ENCODE data around the gene FAT4. TPM values are rescaled to one million over a fixed set of nuclear protein-coding genes. Genes with fewer than 3 reads are reported as not detected.

The FAT4 gene
- total RNA-seq, 1 donor from 2014 or later, result 30.7 TPM

DNA sequence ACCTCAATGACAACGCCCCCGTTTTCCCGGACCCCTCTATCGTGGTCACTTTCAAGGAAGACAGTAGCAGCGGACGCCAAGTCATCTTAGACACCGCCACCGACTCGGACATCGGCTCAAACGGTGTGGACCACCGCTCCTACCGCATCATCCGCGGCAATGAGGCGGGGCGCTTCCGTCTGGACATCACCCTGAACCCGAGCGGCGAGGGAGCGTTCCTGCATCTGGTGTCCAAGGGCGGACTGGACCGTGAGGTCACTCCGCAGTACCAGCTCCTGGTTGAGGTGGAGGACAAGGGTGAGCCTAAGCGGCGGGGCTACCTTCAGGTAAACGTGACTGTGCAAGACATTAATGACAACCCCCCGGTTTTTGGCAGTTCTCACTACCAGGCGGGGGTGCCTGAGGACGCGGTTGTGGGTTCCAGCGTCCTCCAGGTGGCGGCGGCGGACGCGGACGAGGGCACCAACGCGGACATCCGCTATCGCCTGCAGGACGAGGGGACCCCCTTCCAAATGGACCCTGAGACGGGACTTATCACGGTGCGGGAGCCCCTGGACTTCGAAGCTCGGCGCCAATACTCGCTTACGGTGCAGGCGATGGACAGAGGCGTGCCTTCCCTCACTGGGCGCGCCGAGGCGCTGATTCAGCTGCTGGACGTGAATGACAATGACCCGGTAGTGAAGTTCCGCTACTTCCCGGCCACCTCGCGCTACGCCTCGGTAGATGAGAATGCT lies 2.2 kb downstream of the FAT4 start:
- no peak for DNase-seq (ENCODE audit: extremely low read depth, low read depth, low spot score)

DNA sequence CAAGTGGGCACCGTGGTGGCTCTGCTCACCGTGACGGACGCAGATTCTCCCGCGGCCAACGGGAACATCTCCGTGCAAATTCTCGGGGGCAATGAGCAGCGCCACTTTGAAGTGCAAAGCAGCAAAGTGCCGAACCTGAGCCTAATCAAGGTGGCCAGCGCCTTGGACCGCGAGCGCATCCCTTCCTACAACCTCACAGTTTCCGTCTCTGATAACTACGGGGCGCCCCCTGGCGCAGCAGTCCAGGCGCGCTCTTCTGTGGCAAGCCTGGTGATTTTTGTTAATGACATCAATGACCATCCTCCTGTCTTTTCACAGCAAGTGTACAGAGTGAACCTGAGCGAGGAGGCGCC lies 2.7 kb downstream of the FAT4 start:
- no peak for DNase-seq (ENCODE audit: extremely low read depth, low read depth, low spot score)

DNA sequence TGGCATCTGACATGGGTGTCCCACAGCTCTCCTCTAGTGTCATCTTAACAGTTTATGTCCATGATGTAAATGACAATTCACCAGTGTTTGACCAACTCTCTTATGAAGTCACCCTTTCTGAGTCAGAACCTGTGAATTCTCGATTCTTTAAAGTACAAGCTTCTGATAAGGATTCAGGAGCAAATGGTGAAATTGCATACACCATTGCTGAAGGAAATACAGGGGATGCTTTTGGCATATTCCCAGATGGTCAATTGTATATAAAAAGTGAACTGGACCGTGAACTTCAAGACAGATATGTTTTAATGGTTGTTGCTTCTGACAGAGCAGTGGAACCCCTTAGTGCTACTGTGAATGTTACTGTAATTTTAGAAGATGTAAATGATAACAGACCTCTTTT lies 4.6 kb downstream of the FAT4 start:
- DNase-seq (ENCODE audit: extremely low read depth, low read depth, low spot score), result no peak

DNA sequence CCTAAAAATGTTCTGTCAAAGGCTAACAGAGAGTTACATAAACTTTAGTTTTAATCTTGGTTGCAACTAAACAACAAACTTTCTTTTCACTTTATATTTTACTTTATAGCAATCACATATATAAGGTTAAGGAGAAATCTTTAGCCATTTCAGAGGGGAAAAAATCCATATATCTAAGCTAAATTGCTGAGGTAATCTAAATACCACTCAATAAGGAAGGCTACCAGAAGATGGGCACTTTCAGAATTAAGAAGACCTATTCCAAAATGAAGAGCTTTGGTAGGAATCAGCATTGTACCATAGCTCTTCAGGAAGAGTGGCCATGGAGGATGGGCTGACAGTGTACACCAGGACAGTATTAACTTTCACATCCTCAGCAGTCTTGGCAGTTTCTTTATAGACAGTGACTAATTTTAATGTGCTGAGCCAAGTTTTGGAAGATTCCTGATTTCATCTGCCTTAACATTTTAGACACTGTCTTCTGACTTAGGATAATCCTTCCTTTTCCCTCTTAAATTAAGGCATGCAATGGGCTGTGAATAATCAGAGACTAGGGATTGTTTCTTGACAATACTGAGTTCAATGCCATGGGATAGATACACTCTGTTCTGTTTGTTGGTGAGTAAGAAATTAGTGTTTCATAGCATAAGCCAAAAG lies 7.1 kb downstream of the FAT4 start:
- no peak for DNase-seq (ENCODE audit: extremely low read depth, low read depth, low spot score)

DNA sequence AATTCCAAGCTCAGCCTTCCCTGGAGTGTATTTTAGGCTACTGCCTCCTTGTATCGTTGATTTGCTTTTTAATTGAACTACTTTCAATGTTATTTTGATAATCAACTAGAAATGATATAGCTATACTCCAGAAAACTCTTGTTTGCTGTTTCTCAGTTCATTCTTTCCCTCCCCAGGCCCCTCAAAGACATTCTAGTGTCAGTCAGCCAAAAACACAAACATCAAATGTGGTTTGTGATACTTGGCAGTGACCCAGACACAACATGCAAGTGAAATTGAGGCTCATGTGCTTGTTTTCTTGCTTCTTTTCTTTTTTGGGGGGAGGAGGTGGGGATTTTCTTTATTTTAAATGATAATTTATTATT lies 7.6 kb downstream of the FAT4 start:
- no peak for DNase-seq (ENCODE audit: extremely low read depth, low read depth, low spot score)

DNA sequence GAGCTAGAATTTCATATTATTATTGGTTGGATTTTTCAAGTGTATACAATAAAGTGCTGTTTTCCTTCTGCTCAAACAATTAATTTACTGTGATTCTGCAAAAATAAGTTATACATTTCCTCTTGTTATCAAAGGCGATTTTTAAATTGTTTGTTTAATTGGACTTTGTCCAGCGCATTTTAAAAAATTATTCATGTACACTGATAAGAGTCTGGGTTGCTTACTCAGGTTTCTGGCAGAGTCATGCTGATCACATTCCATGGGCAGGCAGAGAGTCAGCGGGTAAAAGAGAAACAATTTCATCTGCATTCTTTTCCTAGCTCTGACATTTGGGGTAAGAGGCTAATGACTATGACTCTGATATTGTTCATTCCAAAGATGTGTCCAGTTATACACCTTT lies 8.9 kb downstream of the FAT4 start:
- DNase-seq (ENCODE audit: extremely low read depth, low read depth, low spot score), result no peak

DNA sequence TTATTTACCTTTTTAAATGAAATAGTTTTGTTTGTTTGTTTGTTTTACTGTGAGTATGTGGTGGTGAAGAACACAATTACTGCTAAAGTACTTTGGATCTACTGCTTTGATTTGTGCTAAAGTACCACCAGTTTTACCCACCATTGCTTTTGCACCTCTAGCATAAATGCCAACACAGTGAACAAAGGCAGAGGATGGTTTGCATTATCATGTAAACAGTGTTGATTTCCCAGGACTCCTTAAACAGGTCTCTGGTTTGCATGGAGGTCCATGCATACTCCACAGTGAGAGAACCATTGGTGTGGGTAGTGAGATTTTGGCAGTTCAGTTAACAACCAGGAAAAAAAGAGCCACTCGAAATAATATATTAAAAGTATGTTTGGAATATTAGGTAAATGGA lies 11.0 kb downstream of the FAT4 start:
- no peak for DNase-seq (ENCODE audit: extremely low read depth, low read depth, low spot score)

DNA sequence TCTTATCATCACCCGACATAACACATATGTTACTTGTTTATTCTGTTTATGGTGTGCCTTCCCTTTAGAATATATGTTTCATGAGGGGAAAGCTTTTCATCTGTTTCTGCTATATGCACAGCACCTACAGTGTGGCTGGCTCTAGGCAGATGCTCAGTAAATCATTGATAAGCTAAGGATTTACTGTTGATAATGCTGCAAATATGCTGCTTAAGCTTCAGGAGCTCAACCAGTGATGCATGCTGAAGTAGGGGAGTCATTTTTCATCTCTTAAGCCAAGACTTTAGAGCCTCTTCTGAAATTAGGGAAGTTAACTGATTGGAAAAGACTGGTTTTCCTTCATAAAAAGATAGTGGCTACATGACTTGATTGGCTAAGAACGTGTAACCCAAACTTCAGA lies 16.4 kb downstream of the FAT4 start:
- no peak for DNase-seq (ENCODE audit: extremely low read depth, low read depth, low spot score)

DNA sequence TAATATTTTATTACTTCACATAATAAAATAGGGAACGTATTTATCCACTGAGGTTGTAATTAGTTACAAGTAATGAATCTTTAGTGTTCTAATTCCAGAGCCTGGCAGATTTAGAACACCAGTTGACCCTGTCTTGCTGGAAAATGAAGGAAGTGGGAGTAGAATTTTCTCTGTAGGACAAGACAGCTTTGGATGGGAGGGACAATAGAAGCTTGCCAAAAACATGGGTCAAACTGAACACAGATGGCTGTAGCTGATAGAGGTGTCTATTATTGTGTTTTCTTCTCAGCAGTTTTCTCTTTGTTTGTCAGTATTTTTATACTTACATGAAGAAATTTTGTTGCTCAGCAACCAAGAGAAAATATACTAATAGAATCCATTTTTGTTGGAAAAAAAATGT lies 20.2 kb downstream of the FAT4 start:
- DNase-seq (ENCODE audit: extremely low read depth, low read depth, low spot score), result no peak

DNA sequence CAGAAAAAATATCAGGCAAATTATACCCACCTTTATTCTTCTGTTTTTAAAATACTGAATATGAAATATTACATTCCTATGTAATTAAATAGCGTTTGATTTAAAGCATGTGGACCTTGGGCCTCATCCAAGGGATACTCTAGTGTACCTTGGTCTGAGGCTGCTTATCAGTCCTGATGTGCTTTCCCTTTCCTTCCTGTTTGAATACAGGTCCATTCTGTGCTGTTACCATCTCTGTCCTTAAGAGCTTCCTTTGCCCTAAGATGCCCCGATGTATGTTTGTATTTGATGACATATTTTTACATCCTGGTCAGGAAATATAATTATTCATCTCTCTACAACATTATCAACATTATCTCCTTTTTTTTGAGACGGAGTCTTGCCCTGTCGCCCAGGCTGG lies 24.1 kb downstream of the FAT4 start:
- no peak for DNase-seq (ENCODE audit: extremely low read depth, low read depth, low spot score)

DNA sequence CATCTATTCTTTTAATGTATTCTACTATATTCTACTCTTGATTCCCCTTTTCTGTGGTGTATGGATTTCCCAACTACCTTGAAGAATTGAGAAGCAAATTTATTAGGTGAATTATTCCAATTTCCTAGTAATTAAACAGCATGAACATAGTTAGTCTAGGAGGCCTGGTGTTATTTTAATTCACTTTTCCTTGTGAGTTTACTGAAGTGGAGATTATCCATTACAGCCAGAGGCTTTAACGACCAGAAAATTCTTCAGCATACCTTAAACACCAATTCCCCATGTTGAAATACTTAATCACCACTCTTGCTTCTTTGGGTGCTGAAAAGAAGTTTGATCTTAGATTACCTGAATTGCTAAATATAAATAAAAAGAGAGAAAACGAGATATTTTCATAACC lies 29.4 kb downstream of the FAT4 start:
- DNase-seq (ENCODE audit: extremely low read depth, low read depth, low spot score), result no peak

DNA sequence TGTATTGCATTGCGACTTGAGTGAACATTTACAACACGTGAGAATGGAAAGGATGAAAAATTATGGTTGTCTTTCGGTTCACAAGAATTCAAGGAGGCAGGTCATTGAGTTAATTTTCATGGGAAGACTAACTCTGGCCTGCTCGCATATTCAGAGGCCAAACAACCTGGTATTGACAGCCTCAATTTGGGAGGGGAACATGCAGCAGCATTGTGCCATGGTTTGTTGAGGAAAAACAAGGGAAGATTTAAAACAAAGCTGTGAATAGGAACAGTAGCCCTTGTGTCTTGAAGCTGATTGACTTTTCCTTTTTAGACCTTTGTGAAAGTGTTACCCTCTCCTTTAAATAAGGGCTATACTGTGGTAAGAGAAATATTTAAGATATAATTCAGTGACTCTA lies 31.9 kb downstream of the FAT4 start:
- no peak for DNase-seq (ENCODE audit: extremely low read depth, low read depth, low spot score)

DNA sequence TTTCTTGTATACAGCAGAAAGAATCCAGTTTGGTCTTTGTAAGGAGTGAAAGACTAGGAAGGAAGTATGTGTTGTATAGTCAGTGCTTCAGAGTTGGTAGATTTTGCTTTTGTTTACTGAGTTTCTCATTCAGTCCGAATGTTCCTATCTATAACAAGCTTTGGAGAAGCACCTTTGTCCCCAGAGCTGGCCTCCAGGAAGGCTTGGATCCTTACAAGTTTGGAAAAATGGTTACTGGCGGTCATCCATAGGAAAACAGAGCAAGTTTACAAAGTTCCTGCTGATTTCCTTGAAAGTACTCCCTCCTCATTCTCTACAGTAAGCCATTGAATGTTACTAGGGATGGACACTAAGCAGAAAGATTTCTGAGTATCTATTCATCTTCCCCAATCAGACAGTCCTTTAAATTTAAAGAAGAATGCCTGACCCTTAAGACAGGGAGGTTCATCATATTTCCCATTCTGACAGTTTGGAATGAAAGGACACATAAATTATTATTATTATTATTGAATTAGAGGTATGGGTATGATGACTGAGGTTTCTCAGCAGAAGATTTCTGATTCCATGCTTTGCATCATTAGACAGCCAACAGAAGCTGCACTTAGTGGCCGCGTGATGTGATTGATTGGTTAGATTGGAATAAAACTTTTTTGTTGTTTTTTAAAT lies 35.8 kb downstream of the FAT4 start:
- DNase-seq (ENCODE audit: extremely low read depth, low read depth, low spot score), result no peak

DNA sequence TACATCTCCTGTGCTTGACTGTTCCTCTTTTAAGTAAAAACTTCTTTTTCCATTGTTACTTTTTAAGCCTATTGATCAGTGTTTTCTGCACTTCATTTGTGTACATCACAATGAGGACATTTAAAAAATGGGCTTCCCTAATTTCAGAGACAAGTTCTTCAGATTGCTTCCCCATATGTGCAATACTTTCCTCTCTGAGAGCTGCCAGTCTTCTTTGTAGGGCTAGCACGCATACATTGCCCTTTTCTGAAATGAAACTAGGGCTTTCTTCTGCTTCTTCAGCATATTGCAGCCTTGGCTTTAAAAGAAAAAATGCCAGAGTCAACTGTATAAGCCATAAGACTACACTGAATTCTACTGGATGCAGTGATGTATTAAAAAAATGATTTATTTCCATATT lies 37.8 kb downstream of the FAT4 start:
- no peak for DNase-seq (ENCODE audit: extremely low read depth, low read depth, low spot score)

DNA sequence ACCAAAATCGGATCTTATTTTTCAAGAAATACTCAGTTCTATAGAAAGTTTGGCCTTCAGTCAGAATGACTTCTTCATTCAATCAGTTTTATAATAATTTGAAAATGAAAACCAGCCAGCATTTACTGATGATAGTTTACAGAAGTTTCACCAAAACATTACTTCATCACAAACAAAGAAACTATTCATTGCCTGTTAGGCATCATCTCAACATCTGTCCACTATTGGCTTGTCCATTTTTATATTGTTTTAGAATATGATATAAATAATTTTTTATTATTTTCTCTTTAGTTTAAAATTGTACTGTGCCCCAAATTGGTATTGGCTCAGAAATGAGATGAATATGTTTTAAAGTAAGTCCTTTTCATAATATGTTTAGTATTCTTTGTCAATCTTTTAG lies 38.4 kb downstream of the FAT4 start:
- DNase-seq (ENCODE audit: extremely low read depth, low read depth, low spot score), result no peak

DNA sequence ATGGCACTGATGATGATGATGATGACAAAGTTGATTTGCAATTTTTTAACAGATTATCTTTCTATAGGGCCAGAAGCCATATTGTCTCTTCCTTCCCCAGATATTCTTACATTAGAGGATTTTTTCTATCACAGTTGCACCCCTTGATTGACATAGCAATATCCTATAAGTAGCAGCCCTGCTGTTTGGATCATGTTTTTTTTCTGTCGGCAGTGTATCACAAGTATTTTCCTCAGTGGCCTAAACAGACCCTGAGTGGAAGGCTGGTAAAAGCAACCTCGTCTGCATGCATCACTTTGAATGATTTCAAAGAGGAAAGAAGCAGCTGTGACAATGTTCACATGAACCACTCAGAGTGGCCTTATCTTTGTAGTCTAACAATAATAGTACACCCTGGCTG lies 41.0 kb downstream of the FAT4 start:
- DNase-seq (ENCODE audit: extremely low read depth, low read depth, low spot score), result no peak

DNA sequence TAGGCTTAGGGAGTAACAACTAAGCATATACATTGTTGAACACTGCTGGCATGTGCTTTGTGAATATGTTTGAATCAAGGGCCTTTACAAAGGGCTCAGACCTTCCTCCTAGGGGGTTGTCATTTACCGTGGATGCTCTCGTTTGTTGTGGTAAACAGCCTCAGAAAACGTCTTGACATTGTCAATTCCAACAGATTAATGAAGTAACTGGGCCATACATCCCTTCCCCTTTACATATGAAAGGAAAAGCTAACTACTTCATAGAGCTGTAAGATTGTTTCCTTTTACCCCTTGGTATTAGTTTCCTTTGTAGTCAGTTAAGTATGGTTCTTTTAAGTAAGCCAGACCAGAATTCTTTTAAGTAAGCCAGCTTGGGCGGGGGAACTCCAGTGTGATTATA lies 42.9 kb downstream of the FAT4 start:
- no peak for DNase-seq (ENCODE audit: extremely low read depth, low read depth, low spot score)

DNA sequence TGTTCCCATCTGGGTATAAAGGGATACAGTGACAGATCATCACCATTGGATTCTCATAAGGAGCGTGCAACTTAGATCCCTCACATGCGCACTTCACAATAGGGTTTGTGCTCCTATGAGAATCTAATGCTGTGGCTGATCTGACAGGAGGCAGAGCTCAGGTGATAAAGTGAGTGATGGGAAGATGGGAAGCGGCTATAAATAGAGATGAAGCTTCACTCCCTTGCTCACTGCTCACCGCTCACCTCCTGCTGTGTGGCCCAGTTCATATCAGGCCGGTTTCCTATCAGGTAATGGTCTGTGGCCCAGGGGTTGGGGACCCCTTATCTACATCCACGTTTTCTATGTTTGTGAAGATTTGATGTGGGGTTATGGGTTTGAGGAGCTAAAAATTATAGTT lies 43.7 kb downstream of the FAT4 start:
- no peak for DNase-seq (ENCODE audit: extremely low read depth, low read depth, low spot score)

DNA sequence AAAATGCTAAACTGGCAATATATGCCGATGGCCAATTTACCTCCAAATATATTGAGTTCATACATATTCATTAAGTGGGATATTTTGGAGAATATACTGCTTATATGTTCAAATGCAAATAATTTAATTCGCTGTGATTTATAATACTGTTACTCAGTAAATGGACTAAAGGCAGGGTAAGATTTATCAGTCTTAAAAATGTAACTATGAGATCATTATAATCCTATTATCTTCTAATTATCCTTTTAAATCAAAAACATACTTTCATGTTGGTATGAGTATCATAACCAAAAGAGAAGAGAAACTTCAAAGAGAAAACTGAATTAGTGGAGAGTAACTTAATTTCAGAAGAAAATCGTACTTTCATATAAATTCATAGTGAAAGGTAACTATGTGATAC lies 44.6 kb downstream of the FAT4 start:
- DNase-seq (ENCODE audit: extremely low read depth, low read depth, low spot score), result no peak

DNA sequence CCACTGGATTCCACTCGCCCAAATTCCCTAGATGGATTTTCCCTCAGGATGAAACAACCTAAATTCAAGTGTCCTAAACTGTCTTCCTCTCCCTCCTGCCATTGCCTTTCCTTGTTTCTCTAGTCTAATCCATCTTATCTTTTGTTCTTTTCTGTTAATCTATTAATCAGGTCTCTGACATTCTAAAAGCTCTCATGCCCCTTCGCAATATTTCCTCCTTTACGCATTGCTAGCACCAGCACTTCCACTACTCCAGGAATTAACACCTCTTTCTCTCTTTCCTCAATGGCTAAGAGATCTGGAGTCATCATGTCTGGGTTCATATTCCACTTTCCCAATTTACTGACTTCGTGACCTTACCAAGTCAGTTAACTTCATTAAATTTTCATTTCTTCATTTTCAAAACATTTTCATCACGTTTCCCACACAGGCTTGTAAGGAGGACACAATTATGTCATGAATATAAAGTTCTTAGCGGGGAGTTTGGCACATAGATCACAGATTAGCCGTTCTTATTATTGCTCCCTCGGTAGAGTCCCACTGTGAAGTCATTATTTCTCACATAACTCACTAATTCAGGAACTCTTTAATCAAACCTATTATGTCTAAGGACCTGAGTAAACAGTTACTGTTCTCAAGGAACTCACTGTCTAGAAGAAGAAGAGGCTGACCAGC lies 45.3 kb downstream of the FAT4 start:
- DNase-seq (ENCODE audit: extremely low read depth, low read depth, low spot score), result no peak

DNA sequence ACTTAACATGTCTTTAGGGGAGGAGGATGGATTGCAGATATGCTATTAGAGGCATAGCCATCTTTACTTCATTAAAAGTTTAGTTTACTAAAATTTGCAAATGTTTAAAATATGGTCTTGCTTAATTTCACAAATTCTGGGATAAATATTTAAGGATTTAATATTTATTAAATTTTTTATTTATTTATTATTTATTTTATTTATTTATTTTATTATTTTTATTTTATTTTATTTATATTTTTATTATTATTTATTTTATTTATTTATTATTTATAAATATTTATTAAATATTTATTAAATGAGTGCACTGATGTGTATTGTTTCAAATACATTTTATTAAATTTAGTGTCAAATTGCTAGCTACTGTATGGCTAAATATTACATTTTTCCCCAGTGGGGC lies 46.0 kb downstream of the FAT4 start:
- DNase-seq (ENCODE audit: extremely low read depth, low read depth, low spot score), result no peak
